Kidney epithelial cell (primary cell): ENCODE results near the gene MRGPRD. TPM values are rescaled to one million over a fixed set of nuclear protein-coding genes. Genes with fewer than 3 reads are reported as not detected.
"Not testable (repeated sequence)": the region's sequence is repeated elsewhere in the genome, so short reads cannot be mapped to it uniquely, and the experiment has no call there.

ENCODE experiments used
- DNase-seq: peaks from one replicate; pipeline ENCODE4 v3.0.0-alpha.2; 2010; ENCODE audit warnings: low read depth
- H3K27me3 ChIP-seq: 2 replicates; pipeline ENCODE4 v1.6.0; 2011; ENCODE audit warnings: low read length; ENCODE audit not compliant: control insufficient read depth, insufficient read depth
- H3K36me3 ChIP-seq: 2 replicates; pipeline ENCODE4 v1.5.1; 2011; ENCODE audit warnings: low read length; ENCODE audit not compliant: control insufficient read depth, insufficient read depth
- H3K4me3 ChIP-seq: 2 replicates; pipeline ENCODE4 v1.5.1; 2011; ENCODE audit warnings: low read depth, mild to moderate bottlenecking, control low read depth, low read length
- total RNA-seq: library from RNA; depleted of rRNA; stranded (reverse); fragments of >200 nt; gene quantifications from 2 replicates; pipeline ENCODE4 v1.2.3, GENCODE V29; 2015
- TF ChIP-seq, protein P1 (sequence below): IDR thresholded peaks from 2 replicates; pipeline ENCODE4 v1.5.1; 2011; ENCODE audit warnings: mild to moderate bottlenecking, moderate library complexity, low read length, control low read depth, inconsistent platforms; ENCODE audit not compliant: insufficient read depth, poor library complexity, severe bottlenecking

MRGPRD gene
- total RNA-seq, 1 donor from 2014 or later, result not detected

DNA sequence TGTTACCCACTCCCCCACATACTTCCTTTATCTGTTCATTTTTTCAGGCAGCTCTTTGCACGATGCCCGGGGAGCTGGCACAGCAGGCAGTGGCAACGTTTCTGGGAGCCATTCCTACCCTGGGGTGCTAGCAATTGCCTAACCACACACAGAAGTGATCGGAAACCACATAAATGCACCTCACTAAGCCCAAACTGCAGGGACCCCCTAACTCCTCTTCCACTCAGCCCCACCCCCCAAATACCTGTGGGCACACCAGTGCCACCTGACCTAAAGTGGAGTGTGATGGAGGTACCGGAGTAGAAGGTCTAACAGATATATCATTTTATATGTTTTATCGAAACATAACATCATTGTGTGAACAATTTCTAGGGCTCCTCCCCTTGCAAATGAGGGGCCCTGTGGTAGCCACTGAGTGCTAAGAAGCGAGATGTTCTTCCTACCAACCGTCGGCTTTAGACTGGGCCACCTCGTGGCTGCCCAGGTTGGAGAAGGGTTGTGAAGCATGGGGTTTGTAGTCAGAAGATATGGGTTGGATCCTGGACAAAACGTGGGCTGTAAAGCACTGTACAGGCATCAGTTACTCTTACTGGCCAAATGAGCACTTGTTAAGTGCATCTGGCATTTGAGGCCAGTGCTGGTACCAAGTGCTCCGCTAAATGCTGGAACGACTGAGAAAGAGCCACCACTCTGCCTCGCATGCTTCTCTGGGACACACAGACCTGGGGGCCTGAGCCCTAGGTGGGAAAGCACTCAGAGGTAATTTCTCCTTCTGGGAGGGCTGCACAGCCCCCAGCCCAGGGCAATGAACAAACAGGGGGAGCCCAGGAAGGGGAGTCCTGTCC, 2.8 kb downstream of the MRGPRD start:
- TF ChIP-seq, protein P1, sequence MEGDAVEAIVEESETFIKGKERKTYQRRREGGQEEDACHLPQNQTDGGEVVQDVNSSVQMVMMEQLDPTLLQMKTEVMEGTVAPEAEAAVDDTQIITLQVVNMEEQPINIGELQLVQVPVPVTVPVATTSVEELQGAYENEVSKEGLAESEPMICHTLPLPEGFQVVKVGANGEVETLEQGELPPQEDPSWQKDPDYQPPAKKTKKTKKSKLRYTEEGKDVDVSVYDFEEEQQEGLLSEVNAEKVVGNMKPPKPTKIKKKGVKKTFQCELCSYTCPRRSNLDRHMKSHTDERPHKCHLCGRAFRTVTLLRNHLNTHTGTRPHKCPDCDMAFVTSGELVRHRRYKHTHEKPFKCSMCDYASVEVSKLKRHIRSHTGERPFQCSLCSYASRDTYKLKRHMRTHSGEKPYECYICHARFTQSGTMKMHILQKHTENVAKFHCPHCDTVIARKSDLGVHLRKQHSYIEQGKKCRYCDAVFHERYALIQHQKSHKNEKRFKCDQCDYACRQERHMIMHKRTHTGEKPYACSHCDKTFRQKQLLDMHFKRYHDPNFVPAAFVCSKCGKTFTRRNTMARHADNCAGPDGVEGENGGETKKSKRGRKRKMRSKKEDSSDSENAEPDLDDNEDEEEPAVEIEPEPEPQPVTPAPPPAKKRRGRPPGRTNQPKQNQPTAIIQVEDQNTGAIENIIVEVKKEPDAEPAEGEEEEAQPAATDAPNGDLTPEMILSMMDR, result no peak
- no peak overlapping the region for H3K4me3 ChIP-seq
- H3K36me3 ChIP-seq, result no peaks in the 10 kb centered on the region
- no peaks in the 10 kb centered on the region for H3K27me3 ChIP-seq
- DNase-seq, result no peak

DNA sequence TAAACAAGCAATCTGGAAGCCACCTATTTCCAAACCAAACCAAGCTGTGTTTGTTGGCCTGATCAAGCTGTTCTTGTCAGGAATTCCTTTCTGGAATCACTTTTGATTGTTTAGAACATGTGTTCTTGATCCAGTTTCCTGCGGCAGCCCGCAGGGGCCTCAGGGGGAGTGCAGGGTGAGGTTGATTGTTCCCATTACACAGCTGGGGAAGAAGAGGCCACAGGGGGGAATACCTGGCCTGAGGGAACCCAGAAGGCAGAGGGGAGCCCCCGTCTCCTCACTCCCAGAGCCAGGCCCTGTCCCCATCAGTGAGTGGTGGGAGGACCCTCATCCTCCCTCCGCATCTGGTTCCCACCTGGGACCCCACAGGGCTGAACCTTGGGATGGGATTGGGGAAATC, 4.2 kb downstream of the MRGPRD start:
- no peak for DNase-seq
- TF ChIP-seq, protein P1, result no peak
- Histone ChIP-seq H3K27me3 (peaks cover 2% of the 10 kb centered on the region), H3K36me3 (no peaks in the 10 kb centered on the region), H3K4me3 (no peak overlapping the region)

DNA sequence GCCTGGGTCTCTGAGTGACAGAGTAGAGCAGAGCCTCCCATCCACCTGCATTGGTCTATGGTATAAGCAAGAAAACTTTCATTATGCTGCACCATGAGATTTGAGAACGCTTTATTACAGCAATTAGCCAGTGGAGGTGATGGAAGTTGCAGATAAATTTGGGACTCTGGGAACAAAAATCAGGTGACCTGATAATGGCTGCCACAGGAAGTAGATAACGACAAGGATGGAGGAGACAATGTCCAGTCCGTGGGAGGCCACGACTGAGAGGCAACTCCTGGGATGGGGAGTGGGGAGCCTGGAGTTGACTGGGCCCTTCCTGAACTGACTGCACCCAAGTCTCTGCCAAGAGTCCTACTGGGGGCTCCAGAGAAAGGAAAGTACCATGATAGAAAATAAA, 4.7 kb downstream of the MRGPRD start:
- no peak overlapping the region for H3K4me3 ChIP-seq
- H3K27me3 ChIP-seq, result peaks cover 5% of the 10 kb centered on the region
- DNase-seq, result no peak
- H3K36me3 ChIP-seq, result no peaks in the 10 kb centered on the region
- TF ChIP-seq, protein P1, result no peak

DNA sequence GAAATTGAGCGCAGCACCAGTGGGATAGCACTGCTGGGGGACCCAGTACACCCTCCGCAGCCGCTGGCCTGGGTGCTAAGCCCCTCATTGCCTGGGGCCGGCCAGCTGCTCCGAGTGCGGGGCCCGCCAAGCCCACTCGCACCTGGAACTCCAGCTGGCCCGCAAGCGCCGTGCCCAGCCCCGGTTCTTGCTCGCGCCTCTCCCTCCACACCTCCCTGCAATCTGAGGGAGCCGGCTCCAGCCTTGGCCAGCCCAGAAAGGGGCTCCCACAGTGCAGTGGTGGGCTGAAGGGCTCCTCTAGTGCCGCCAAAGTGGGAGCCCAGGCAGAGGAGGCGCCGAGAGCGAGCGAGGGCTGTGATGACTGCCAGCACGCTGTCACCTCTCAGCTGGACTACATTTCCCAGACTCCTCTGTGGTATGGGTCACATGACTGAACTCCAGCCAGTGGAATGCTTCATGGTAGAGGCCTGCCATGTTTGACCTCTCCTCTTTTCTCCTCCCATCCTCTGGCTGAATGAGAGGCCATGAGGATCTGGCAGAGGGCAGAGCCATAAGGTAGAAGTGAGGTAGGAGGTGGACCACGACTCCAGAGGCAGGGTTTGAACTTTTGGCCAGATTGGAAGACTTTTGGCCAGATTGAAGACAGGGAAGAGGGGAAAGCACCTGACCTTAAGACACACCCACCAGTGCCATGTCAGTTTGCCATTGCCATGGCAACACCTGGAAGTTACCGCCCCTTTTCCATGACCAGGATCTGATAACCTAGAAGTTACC, 6.2 kb downstream of the MRGPRD start:
- no peak overlapping the region for H3K4me3 ChIP-seq
- no peak for DNase-seq
- TF ChIP-seq, protein P1, result no peak
- H3K36me3 ChIP-seq, result no peaks in the 10 kb centered on the region
- peaks cover 9% of the 10 kb centered on the region for H3K27me3 ChIP-seq

DNA sequence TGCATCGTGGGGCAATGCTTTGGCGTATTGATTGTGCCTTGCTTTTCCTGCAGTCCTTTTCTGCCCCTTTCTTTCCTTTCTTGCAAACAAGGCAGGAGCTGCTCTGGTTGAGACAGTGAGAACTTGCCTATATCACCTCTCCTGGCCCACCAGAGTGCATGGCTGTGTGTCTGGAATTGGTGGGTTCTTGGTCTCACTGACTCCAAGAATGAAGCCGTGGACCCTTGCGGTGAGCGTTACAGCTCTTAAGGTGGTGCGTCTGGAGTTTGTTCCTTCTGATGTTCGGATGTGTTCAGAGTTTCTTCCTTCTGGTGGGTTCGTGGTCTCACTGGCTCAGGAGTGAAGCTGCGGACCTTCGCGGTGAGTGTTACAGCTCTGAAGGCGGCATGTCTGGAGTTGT, 7.1 kb downstream of the MRGPRD start:
- H3K36me3 ChIP-seq, DNase-seq, H3K4me3 ChIP-seq: not testable (repeated sequence)
- peaks cover 13% of the 10 kb centered on the region for H3K27me3 ChIP-seq

DNA sequence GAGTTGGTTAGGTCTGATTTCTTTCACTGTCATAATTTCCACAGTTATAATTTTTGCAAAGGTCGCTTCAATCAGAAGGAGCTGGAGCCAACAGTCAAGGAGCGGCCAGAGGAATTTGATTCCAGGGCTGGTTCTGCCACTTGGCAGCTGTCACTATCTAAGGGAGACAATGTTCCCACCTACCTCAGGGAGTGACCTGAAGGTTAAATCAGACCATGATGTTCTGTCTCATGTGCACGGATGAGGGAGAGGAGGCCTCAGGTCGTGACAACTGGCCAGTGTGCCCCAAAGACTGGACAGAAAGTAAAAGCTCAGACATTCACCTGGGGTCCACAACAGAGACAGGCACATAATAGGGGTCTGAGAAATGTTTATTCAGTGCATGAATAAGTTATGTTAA, 7.6 kb downstream of the MRGPRD start:
- no peak for DNase-seq
- TF ChIP-seq, protein P1, result no peak

More for the DNA sequence above, 7.6 kb downstream of the MRGPRD start:
- H3K27me3 ChIP-seq, result peaks cover 14% of the 10 kb centered on the region
- H3K4me3 ChIP-seq, result no peak overlapping the region
- H3K36me3 ChIP-seq, result no peaks in the 10 kb centered on the region
